Activated naive CD8-positive, alpha-beta T cell treated with anti-CD3 and anti-CD28 coated beads, Interleukin-2, amount 10 ng/mL, durations not matched to agents 7 days and 5 days (primary cell): ENCODE data around the gene MAGED1. TPM values are rescaled to one million over a fixed set of nuclear protein-coding genes. Genes with fewer than 3 reads are reported as not detected.
A peak's percentile ranks its signal among the peaks of the same experiment; 100 is the strongest.

Experiments used
- ATAC-seq: fragments of 150-1000 bp; cut with Tn5 transposase; one replicate; pipeline ENCODE4 v1.10.0; 2021; ENCODE audit warnings: low read depth, moderate library complexity
- POLR2A ChIA-PET: fragments of 350-600 bp; sonication (Branson Sonifier 250); formaldehyde crosslinking; loops from one replicate; lab custom pipeline; 2021; ENCODE audit warnings: antibody characterized with exemption; lab: Charles Lee
- DNase-seq: peaks from one replicate; pipeline ENCODE4 v3.0.0; 2021
- H3K27ac Mint-ChIP-seq: one replicate; pipeline ENCODE4 v1.8.0; 2022; ENCODE audit warnings: mild to moderate bottlenecking, mixed read lengths
- H3K27me3 Mint-ChIP-seq: one replicate; pipeline ENCODE4 v1.8.0; 2022; ENCODE audit warnings: mild to moderate bottlenecking, moderate library complexity, mixed read lengths
- H3K36me3 Mint-ChIP-seq: one replicate; pipeline ENCODE4 v1.8.0; 2021; ENCODE audit warnings: mild to moderate bottlenecking, mixed read lengths
- H3K4me1 Mint-ChIP-seq: one replicate; pipeline ENCODE4 v1.8.0; 2021; ENCODE audit warnings: mixed read lengths
- H3K4me3 Mint-ChIP-seq: one replicate; pipeline ENCODE4 v1.8.0; 2022; ENCODE audit warnings: mild to moderate bottlenecking, moderate library complexity, mixed read lengths
- H3K9me3 Mint-ChIP-seq: one replicate; pipeline ENCODE4 v1.8.0; 2021; ENCODE audit warnings: mixed read lengths
- total RNA-seq, 2 experiments: library from RNA; stranded (reverse); gene quantifications; one replicate each; pipeline ENCODE4 v1.2.3, GENCODE V29; 2021

MAGED1 gene
- total RNA-seq, 2 experiments from 2014 or later: 52.5 to 54.0 TPM

DNA sequence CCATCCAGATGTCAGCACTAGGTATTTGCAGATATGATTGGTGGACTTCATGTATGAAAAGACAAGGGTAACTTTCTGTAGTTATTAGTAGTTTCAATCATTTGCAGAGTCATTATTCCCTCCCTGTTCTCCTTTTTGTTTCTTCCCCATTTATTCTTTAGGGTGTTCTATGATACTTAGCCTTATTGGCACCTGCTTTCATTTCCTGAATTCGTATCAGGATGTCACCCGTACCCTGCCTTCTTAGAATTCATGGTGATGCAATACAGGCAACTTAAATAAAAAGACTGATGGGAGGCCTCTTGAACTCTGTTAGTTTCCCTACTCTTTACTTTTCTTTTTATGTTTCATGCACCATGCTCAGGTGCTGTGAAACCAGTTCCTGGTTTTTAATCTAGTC, 24.2 kb downstream of the MAGED1 start:
- H3K4me3 Mint-ChIP-seq: peak overlapping the region; percentile 50
- POLR2A ChIA-PET: no interaction called here
- no peaks in the 10 kb centered on the region for H3K27me3 Mint-ChIP-seq
- peaks cover 2% of the 10 kb centered on the region for H3K36me3 Mint-ChIP-seq
- H3K4me1 Mint-ChIP-seq: peaks cover 5% of the 10 kb centered on the region
- ATAC-seq: peak; percentile 42
- H3K9me3 Mint-ChIP-seq: no peaks in the 10 kb centered on the region
- DNase-seq: no peak
- peak overlapping the region; percentile 76 for H3K27ac Mint-ChIP-seq

GRCh38 chrX:51922561-51922960, 29.1 kb downstream of the MAGED1 start:
- ATAC-seq (no peak), DNase-seq (no peak)
- H3K4me1 Mint-ChIP-seq: peaks cover 3% of the 10 kb centered on the region
- no peaks in the 10 kb centered on the region for H3K9me3 Mint-ChIP-seq
- no peaks in the 10 kb centered on the region for H3K36me3 Mint-ChIP-seq
- POLR2A ChIA-PET: no interaction called here
- H3K4me3 Mint-ChIP-seq: no peak overlapping the region
- H3K27me3 Mint-ChIP-seq: no peaks in the 10 kb centered on the region
- no peak overlapping the region for H3K27ac Mint-ChIP-seq

- POLR2A ChIA-PET: no interaction called here
- DNase-seq (no peak), ATAC-seq (no peak)
- Mint-ChIP-seq H3K27me3 (peaks cover 8% of the 10 kb centered on the region), H3K4me3 (no peak overlapping the region), H3K4me1 (no peaks in the 10 kb centered on the region), H3K27ac (no peak overlapping the region), H3K9me3 (no peaks in the 10 kb centered on the region), H3K36me3 (no peaks in the 10 kb centered on the region)
Measured at GRCh38 chrX:51931566-51932150, 38.2 kb downstream of the MAGED1 start.

Other genes starting within 250 kb of the MAGED1 start
- not detected for gene CENPVL2, start 210.8 kb upstream of the MAGED1 start, total RNA-seq
- not detected for gene CENPVL1, start 183.1 kb upstream of the MAGED1 start, total RNA-seq
- 10 to 100 TPM; 13.2 to 14.3 TPM for gene GSPT2, start 150.2 kb upstream of the MAGED1 start, total RNA-seq
- 1 to 10 TPM; 3.2 to 4.5 TPM for gene MAGED4B, start 175.6 kb downstream of the MAGED1 start, total RNA-seq